Liver (tissue), 9 donors: ENCODE results near the gene OR2A5. TPM values are rescaled to one million over a fixed set of nuclear protein-coding genes. Genes with fewer than 3 reads are reported as not detected.

Source experiments
- DNase-seq: peaks from one replicate; pipeline ENCODE4 v3.0.0-alpha.2; 2017; ENCODE audit warnings: low spot score
- H3K27ac ChIP-seq, 2 donors: one replicate each; pipeline ENCODE4 v1.7.0; 2013; ENCODE audit warnings: inconsistent platforms in 2 of 2, low read length in 2 of 2, control low read depth in 1 of 2, low read depth in 1 of 2, mild to moderate bottlenecking in 1 of 2
- H3K27me3 ChIP-seq, 4 donors: one replicate each; pipeline versions ENCODE4 v1.6.1 to v1.7.0; 2013; ENCODE audit warnings: low read length in 3 of 4, inconsistent platforms in 1 of 4, mild to moderate bottlenecking in 1 of 4, moderate library complexity in 1 of 4; ENCODE audit not compliant: control insufficient read depth in 4 of 4, insufficient read depth in 4 of 4
- H3K36me3 ChIP-seq, 4 donors: one replicate each; pipeline versions ENCODE4 v1.6.1 to v1.7.0; 2013; ENCODE audit warnings: low read length in 3 of 4, mild to moderate bottlenecking in 3 of 4, low read depth in 1 of 4, moderate library complexity in 1 of 4; ENCODE audit not compliant: control insufficient read depth in 4 of 4, insufficient read depth in 3 of 4
- H3K4me1 ChIP-seq, 4 donors: one replicate each; pipeline versions ENCODE4 v1.6.1 to v1.7.0; 2013; ENCODE audit warnings: low read length in 3 of 4, mild to moderate bottlenecking in 3 of 4, moderate library complexity in 1 of 4; ENCODE audit not compliant: control insufficient read depth in 4 of 4, insufficient read depth in 4 of 4
- H3K4me3 ChIP-seq, 3 donors: one replicate each; pipeline versions ENCODE4 v1.6.1 to v1.7.0; 2013; ENCODE audit warnings: low read length in 3 of 3, control low read depth in 1 of 3, low read depth in 1 of 3, mild to moderate bottlenecking in 1 of 3
- H3K9ac ChIP-seq, 2 donors: one replicate each; pipeline ENCODE4 v1.7.0; 2013; ENCODE audit warnings: low read length in 2 of 2, mild to moderate bottlenecking in 2 of 2, moderate library complexity in 2 of 2, control low read depth in 1 of 2, low read depth in 1 of 2
- H3K9me3 ChIP-seq, 4 donors: one replicate each; pipeline versions ENCODE4 v1.6.1 to v1.7.0; 2013; ENCODE audit warnings: low read length in 3 of 4; ENCODE audit not compliant: control insufficient read depth in 4 of 4
- EGR1 ChIP-seq, 2 donors: IDR thresholded peaks; 2 replicates each; pipeline ENCODE4 v1.6.1; 2016 to 2018; ENCODE audit warnings: antibody characterized with exemption in 2 of 2, low read depth in 2 of 2
- FOXA1 ChIP-seq: IDR thresholded peaks from 2 replicates; pipeline ENCODE4 v1.6.1; 2016; ENCODE audit warnings: antibody characterized with exemption
- FOXA2 ChIP-seq: IDR thresholded peaks from 2 replicates; pipeline ENCODE4 v1.6.1; 2016; ENCODE audit warnings: antibody characterized with exemption
- GABPA ChIP-seq, 2 donors: IDR thresholded peaks in 1 of 2; conservative IDR thresholded peaks in 1 of 2; 2 replicates each; pipeline ENCODE4 v1.6.1; 2016; ENCODE audit warnings: antibody characterized with exemption in 2 of 2, mild to moderate bottlenecking in 1 of 2, moderate library complexity in 1 of 2
- HNF4A ChIP-seq, 2 donors: conservative IDR thresholded peaks; 2 replicates each; pipeline ENCODE4 v1.6.1; 2016; ENCODE audit warnings: antibody characterized with exemption in 2 of 2, mild to moderate bottlenecking in 2 of 2
- HNF4G ChIP-seq: IDR thresholded peaks from 2 replicates; pipeline ENCODE4 v1.6.1; 2016; ENCODE audit warnings: antibody characterized with exemption
- JUND ChIP-seq, 2 donors: IDR thresholded peaks; 2 replicates each; pipeline ENCODE4 v1.6.1; 2016; ENCODE audit warnings: antibody characterized with exemption in 2 of 2
- NR2F2 ChIP-seq: IDR thresholded peaks from 2 replicates; pipeline ENCODE4 v1.6.1; 2016; ENCODE audit warnings: antibody characterized with exemption
- RAD21 ChIP-seq, 2 donors: IDR thresholded peaks; 2 replicates each; pipeline ENCODE4 v1.6.1; 2016; ENCODE audit warnings: antibody characterized with exemption in 2 of 2, mild to moderate bottlenecking in 2 of 2
- RXRA ChIP-seq, 2 donors: IDR thresholded peaks; 2 replicates each; pipeline ENCODE4 v1.6.1; 2017 to 2018; ENCODE audit warnings: antibody characterized with exemption in 2 of 2, mild to moderate bottlenecking in 1 of 2
- TAF1 ChIP-seq: conservative IDR thresholded peaks from 2 replicates; pipeline ENCODE4 v1.6.1; 2016; ENCODE audit warnings: antibody characterized with exemption, mild to moderate bottlenecking
- YY1 ChIP-seq: IDR thresholded peaks from 2 replicates; pipeline ENCODE4 v1.6.1; 2016; ENCODE audit warnings: antibody characterized with exemption, mild to moderate bottlenecking
- WGBS: extraction: QIAGEN DNeasy Blood & Tissue Kit; methylation state at CpG from one replicate; pipeline ENCODE4 v1.1.7; 2013; 5-methylcytosine and 5-hydroxymethylcytosine counted together
- polyA plus RNA-seq, 2 donors: library from polyadenylated mRNA; stranded (reverse) in 1 of 2; unstranded in 1 of 2; fragments of 200-250 nt in 1 of 2; fragments of >200 nt in 1 of 2; fragmentation: Nextera tagmentation in 1 of 2; extraction: Ambion mirVana in 1 of 2; gene quantifications; one replicate each; pipeline versions ENCODE4 v1.2.1 to v1.2.3, GENCODE V29; 2013 to 2015
- total RNA-seq, 2 donors: library from RNA; depleted of rRNA; stranded (reverse); fragments of >200 nt; gene quantifications; one replicate each; pipeline ENCODE4 v1.2.3, GENCODE V29; 2014
- TF ChIP-seq, protein P1 (sequence below): IDR thresholded peaks from 2 replicates; pipeline ENCODE4 v1.6.1; 2016; ENCODE audit warnings: antibody characterized with exemption
- TF ChIP-seq, protein P2 (sequence below): fragments of 150-350 bp; IDR thresholded peaks from 2 replicates; pipeline ENCODE4 v1.5.1; 2017; ENCODE audit warnings: improper control_type of control experiment, low read depth, low read length; ENCODE audit not compliant: missing input control
- TF ChIP-seq, protein P3 (sequence below): IDR thresholded peaks from 2 replicates; pipeline ENCODE4 v1.6.1; 2016; ENCODE audit warnings: antibody characterized with exemption
- TF ChIP-seq, protein P4 (sequence below): IDR thresholded peaks from 2 replicates; pipeline ENCODE4 v1.6.1; 2016; ENCODE audit warnings: antibody characterized with exemption
- TF ChIP-seq, protein P5 (sequence below): IDR thresholded peaks from 2 replicates; pipeline ENCODE4 v1.6.1; 2016; ENCODE audit warnings: antibody characterized with exemption, mild to moderate bottlenecking
- donor health status: healthy.
- donor health status: healthy.
- donor health status: healthy.
- donor health status: healthy.
- donor health status: healthy.

The OR2A5 gene
- total and polyA plus RNA-seq, 4 donors, result 0.28 TPM; not detected in 3

DNA sequence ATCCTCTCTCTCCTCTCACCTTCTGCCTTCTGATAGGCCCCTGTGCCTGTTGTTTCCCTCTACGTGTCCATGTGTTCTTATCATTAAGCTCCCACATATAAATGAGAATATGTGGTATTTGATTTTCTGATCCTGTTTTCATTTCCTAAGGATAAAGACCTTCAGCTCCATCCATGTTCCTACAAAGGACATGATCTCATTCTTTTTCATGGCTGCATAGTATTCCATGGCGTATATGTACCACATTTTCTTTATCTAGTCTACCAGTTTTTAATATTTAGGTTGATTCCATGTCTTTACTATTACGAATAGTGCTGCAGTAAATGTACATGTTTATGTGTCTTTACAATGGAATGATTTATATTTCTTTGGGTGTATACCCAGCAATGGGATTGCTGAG, 41.9 kb downstream of the OR2A5 start:
- no peaks in the 10 kb centered on the region for H3K27me3 ChIP-seq
- H3K4me1 ChIP-seq, result no peaks in the 10 kb centered on the region
- no peak overlapping the region for H3K9ac ChIP-seq
- WGBS, result 78% methylated on average over 3 of the region's 3 CpGs
- peaks cover 0 to 3% (median 0%) of the 10 kb centered on the region in 4 donors for H3K9me3 ChIP-seq
- TF ChIP-seq EGR1 (IDR thresholded peaks at IDR 0.05; ENCODE audit: low read depth in 2 of 2) (no peak), HNF4A (conservative IDR thresholded peaks at IDR 0.05) (no peak), JUND (IDR thresholded peaks at IDR 0.05) (no peak), RAD21 (IDR thresholded peaks at IDR 0.05) (no peak), HNF4G (no peak), NR2F2 (no peak), GABPA (IDR thresholded peaks at IDR 0.05 in 1 of 2, conservative IDR thresholded peaks at IDR 0.05 in 1 of 2) (no peak), FOXA1 (no peak)
- TF ChIP-seq, protein P1, sequence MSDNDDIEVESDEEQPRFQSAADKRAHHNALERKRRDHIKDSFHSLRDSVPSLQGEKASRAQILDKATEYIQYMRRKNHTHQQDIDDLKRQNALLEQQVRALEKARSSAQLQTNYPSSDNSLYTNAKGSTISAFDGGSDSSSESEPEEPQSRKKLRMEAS, result no peak
- TF ChIP-seq, protein P2, sequence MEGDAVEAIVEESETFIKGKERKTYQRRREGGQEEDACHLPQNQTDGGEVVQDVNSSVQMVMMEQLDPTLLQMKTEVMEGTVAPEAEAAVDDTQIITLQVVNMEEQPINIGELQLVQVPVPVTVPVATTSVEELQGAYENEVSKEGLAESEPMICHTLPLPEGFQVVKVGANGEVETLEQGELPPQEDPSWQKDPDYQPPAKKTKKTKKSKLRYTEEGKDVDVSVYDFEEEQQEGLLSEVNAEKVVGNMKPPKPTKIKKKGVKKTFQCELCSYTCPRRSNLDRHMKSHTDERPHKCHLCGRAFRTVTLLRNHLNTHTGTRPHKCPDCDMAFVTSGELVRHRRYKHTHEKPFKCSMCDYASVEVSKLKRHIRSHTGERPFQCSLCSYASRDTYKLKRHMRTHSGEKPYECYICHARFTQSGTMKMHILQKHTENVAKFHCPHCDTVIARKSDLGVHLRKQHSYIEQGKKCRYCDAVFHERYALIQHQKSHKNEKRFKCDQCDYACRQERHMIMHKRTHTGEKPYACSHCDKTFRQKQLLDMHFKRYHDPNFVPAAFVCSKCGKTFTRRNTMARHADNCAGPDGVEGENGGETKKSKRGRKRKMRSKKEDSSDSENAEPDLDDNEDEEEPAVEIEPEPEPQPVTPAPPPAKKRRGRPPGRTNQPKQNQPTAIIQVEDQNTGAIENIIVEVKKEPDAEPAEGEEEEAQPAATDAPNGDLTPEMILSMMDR, result no peak
- TF ChIP-seq, protein P3, sequence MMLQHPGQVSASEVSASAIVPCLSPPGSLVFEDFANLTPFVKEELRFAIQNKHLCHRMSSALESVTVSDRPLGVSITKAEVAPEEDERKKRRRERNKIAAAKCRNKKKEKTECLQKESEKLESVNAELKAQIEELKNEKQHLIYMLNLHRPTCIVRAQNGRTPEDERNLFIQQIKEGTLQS, result no peak
- TF ChIP-seq, protein P4, sequence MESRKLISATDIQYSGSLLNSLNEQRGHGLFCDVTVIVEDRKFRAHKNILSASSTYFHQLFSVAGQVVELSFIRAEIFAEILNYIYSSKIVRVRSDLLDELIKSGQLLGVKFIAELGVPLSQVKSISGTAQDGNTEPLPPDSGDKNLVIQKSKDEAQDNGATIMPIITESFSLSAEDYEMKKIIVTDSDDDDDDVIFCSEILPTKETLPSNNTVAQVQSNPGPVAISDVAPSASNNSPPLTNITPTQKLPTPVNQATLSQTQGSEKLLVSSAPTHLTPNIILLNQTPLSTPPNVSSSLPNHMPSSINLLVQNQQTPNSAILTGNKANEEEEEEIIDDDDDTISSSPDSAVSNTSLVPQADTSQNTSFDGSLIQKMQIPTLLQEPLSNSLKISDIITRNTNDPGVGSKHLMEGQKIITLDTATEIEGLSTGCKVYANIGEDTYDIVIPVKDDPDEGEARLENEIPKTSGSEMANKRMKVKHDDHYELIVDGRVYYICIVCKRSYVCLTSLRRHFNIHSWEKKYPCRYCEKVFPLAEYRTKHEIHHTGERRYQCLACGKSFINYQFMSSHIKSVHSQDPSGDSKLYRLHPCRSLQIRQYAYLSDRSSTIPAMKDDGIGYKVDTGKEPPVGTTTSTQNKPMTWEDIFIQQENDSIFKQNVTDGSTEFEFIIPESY, result no peak
- no peaks in the 10 kb centered on the region for H3K36me3 ChIP-seq
- DNase-seq, result no peak
- no peak overlapping the region for H3K4me3 ChIP-seq
- no peak overlapping the region for H3K27ac ChIP-seq

DNA sequence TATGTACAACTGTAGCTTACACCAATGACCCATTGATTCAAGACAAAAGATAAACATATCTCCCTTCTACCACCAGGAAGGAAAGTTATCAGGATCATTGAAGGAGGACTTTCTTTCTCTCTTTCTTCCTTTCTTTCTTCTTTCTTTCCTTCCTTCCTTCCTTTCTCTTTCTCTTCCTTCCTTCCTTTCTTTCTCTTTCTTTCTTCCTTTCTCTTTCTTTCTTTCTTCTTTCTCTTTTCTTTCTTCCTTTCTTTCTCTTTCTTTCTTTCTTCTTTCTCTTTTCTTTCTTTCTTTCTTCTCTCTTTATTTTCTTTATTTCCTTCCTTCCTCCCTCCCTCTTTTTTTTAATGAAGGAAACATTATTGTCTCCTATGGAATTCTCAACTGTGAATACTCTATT, 50.0 kb downstream of the OR2A5 start:
- no peaks in the 10 kb centered on the region for H3K9me3 ChIP-seq
- no peak overlapping the region for H3K27ac ChIP-seq
- DNase-seq, result no peak
- no peak overlapping the region for H3K4me3 ChIP-seq
- H3K36me3 ChIP-seq, result no peaks in the 10 kb centered on the region
- H3K27me3 ChIP-seq, result no peaks in the 10 kb centered on the region
- no peaks in the 10 kb centered on the region for H3K4me1 ChIP-seq
- no peak overlapping the region for H3K9ac ChIP-seq
- no peak for TF ChIP-seq TAF1
- TF ChIP-seq RXRA (IDR thresholded peaks at IDR 0.05), result no peak

DNA sequence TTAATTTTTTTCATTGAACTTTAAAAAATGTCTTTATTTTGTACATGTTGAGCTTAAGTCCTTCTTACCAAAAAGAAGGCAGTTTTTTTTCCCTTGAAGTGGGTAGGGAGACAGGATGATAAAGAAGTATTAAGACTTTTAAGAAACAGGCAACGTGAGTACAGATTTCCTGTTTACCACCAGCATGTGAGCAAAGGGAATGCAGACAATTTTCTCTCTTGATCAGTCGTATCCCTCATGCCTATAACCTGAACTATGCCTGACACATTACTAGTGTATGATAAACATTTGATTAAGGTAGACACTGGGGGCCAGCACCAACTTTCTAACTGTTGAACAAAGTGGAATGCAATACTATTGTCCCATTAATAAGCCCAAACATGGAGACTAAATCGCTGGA, 51.9 kb downstream of the OR2A5 start:
- H3K36me3 ChIP-seq, result no peaks in the 10 kb centered on the region
- TF ChIP-seq JUND (IDR thresholded peaks at IDR 0.05) (no peak), FOXA2 (no peak), YY1 (no peak), HNF4A (conservative IDR thresholded peaks at IDR 0.05) (no peak), FOXA1 (no peak), HNF4G (no peak), RXRA (IDR thresholded peaks at IDR 0.05) (no peak)
- TF ChIP-seq, protein P1, result no peak
- TF ChIP-seq, protein P4, result no peak
- TF ChIP-seq, protein P5, sequence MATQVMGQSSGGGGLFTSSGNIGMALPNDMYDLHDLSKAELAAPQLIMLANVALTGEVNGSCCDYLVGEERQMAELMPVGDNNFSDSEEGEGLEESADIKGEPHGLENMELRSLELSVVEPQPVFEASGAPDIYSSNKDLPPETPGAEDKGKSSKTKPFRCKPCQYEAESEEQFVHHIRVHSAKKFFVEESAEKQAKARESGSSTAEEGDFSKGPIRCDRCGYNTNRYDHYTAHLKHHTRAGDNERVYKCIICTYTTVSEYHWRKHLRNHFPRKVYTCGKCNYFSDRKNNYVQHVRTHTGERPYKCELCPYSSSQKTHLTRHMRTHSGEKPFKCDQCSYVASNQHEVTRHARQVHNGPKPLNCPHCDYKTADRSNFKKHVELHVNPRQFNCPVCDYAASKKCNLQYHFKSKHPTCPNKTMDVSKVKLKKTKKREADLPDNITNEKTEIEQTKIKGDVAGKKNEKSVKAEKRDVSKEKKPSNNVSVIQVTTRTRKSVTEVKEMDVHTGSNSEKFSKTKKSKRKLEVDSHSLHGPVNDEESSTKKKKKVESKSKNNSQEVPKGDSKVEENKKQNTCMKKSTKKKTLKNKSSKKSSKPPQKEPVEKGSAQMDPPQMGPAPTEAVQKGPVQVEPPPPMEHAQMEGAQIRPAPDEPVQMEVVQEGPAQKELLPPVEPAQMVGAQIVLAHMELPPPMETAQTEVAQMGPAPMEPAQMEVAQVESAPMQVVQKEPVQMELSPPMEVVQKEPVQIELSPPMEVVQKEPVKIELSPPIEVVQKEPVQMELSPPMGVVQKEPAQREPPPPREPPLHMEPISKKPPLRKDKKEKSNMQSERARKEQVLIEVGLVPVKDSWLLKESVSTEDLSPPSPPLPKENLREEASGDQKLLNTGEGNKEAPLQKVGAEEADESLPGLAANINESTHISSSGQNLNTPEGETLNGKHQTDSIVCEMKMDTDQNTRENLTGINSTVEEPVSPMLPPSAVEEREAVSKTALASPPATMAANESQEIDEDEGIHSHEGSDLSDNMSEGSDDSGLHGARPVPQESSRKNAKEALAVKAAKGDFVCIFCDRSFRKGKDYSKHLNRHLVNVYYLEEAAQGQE, result no peak
- TF ChIP-seq, protein P3, result no peak

More for the DNA sequence above, 51.9 kb downstream of the OR2A5 start:
- no peaks in the 10 kb centered on the region for H3K9me3 ChIP-seq
- 53% methylated on average over 3 of the region's 3 CpGs for WGBS
- H3K4me1 ChIP-seq, result no peaks in the 10 kb centered on the region
- no peaks in the 10 kb centered on the region for H3K27me3 ChIP-seq
- H3K4me3 ChIP-seq, result no peak overlapping the region
- DNase-seq, result no peak
- no peak overlapping the region for H3K9ac ChIP-seq
- H3K27ac ChIP-seq, result no peak overlapping the region
